Astrocyte (in vitro differentiated cells and primary cell): Measurements from ENCODE around the gene PALLD. TPM values are rescaled to one million over a fixed set of nuclear protein-coding genes. Genes with fewer than 3 reads are reported as not detected.

Experiments used
- DNase-seq: peaks from one replicate; pipeline ENCODE4 v3.0.0-alpha.2; 2010; ENCODE audit warnings: low read depth
- FAIRE-seq: peaks from 2 replicates; lab custom pipeline; 2011; peaks lifted over from hg19 to GRCh38; lab: Jason Lieb, UNC
- H2AFZ ChIP-seq: 2 replicates; pipeline ENCODE4 v1.6.0; 2012; ENCODE audit warnings: low read depth, low read length, inconsistent platforms
- H3K27ac ChIP-seq: 2 replicates; pipeline ENCODE4 v1.5.1; 2011; ENCODE audit warnings: low read depth, low read length, inconsistent platforms
- H3K27me3 ChIP-seq: 2 replicates; pipeline ENCODE4 v1.6.0; 2011; ENCODE audit warnings: low read length, inconsistent platforms; ENCODE audit not compliant: insufficient read depth
- H3K36me3 ChIP-seq: 2 replicates; pipeline ENCODE4 v1.5.1; 2011; ENCODE audit warnings: low read length, inconsistent platforms; ENCODE audit not compliant: insufficient read depth
- H3K4me1 ChIP-seq: 2 replicates; pipeline ENCODE4 v1.5.1; 2011; ENCODE audit warnings: low read length, inconsistent platforms; ENCODE audit not compliant: insufficient read depth
- H3K4me2 ChIP-seq: 2 replicates; pipeline ENCODE4 v1.6.0; 2012; ENCODE audit warnings: low read length, inconsistent platforms
- H3K4me3 ChIP-seq: 2 replicates; pipeline ENCODE4 v1.5.1; 2011; ENCODE audit warnings: low read depth, mild to moderate bottlenecking, low read length, inconsistent platforms; ENCODE audit not compliant: insufficient read depth
- H3K79me2 ChIP-seq: 2 replicates; pipeline ENCODE4 v1.6.0; 2012; ENCODE audit warnings: mild to moderate bottlenecking, low read length, inconsistent platforms; ENCODE audit not compliant: insufficient read depth
- H3K9ac ChIP-seq: 2 replicates; pipeline ENCODE4 v1.6.0; 2012; ENCODE audit warnings: mild to moderate bottlenecking, low read length, inconsistent platforms
- H3K9me3 ChIP-seq: 2 replicates; pipeline ENCODE4 v1.5.1; 2012; ENCODE audit warnings: low read depth, mild to moderate bottlenecking, low read length, inconsistent platforms; ENCODE audit not compliant: insufficient read depth
- H4K20me1 ChIP-seq: 2 replicates; pipeline ENCODE4 v1.6.0; 2012; ENCODE audit warnings: low read length, inconsistent platforms; ENCODE audit not compliant: insufficient read depth
- H3K27ac Mint-ChIP-seq: one replicate; pipeline ENCODE4 v1.8.0; 2021; ENCODE audit warnings: mild to moderate bottlenecking, mixed read lengths; ENCODE audit not compliant: unreplicated experiment
- H3K27me3 Mint-ChIP-seq: one replicate; pipeline ENCODE4 v1.8.0; 2021; ENCODE audit warnings: low read depth, mixed read lengths; ENCODE audit not compliant: unreplicated experiment
- H3K36me3 Mint-ChIP-seq: one replicate; pipeline ENCODE4 v1.8.0; 2021; ENCODE audit warnings: low read depth, mixed read lengths; ENCODE audit not compliant: unreplicated experiment
- H3K4me1 Mint-ChIP-seq: one replicate; pipeline ENCODE4 v1.8.0; 2021; ENCODE audit warnings: low read depth, mixed read lengths; ENCODE audit not compliant: unreplicated experiment
- H3K4me3 Mint-ChIP-seq: one replicate; pipeline ENCODE4 v1.8.0; 2021; ENCODE audit warnings: mild to moderate bottlenecking, moderate library complexity, mixed read lengths; ENCODE audit not compliant: unreplicated experiment
- H3K9me3 Mint-ChIP-seq: one replicate; pipeline ENCODE4 v1.8.0; 2021; ENCODE audit warnings: mild to moderate bottlenecking, mixed read lengths; ENCODE audit not compliant: unreplicated experiment
- CTCF ChIP-seq: IDR thresholded peaks from 2 replicates; pipeline ENCODE4 v1.5.1; 2011; ENCODE audit warnings: low read depth, mild to moderate bottlenecking, inconsistent platforms, low read length, moderate library complexity; ENCODE audit not compliant: insufficient read depth
- EZH2 ChIP-seq: IDR thresholded peaks from 2 replicates; pipeline ENCODE4 v1.6.1; 2012; ENCODE audit warnings: mild to moderate bottlenecking, low read length, inconsistent platforms; ENCODE audit not compliant: insufficient read depth
- total RNA-seq: library from RNA; stranded (reverse); gene quantifications from 2 replicates; pipeline ENCODE4 v1.2.1, GENCODE V29; 2021

The PALLD gene
- total RNA-seq, 1 donor from 2014 or later: 498 TPM

- peak overlapping the region; percentile 30 for H3K9ac ChIP-seq
- H3K4me1 Mint-ChIP-seq: peaks cover 22% of the 10 kb centered on the region
- peaks cover 24% of the 10 kb centered on the region for H3K79me2 ChIP-seq
- peaks cover 22% of the 10 kb centered on the region for H3K4me1 ChIP-seq
- peaks cover 7% of the 10 kb centered on the region for H3K36me3 ChIP-seq
- no peak overlapping the region for H2AFZ ChIP-seq
- TF ChIP-seq CTCF (no peak), EZH2 (no peak)
- H3K27ac Mint-ChIP-seq: no peak overlapping the region
- H3K4me2 ChIP-seq: peak overlapping the region; percentile 16
- peaks cover 22% of the 10 kb centered on the region for H3K36me3 Mint-ChIP-seq
- no peaks in the 10 kb centered on the region for H3K9me3 Mint-ChIP-seq
- H3K4me3 ChIP-seq: no peak overlapping the region
- H3K27me3 ChIP-seq: no peaks in the 10 kb centered on the region
- no peak for DNase-seq
- no peaks in the 10 kb centered on the region for H4K20me1 ChIP-seq
- no peaks in the 10 kb centered on the region for H3K9me3 ChIP-seq
- FAIRE-seq: peak; percentile 65
- H3K4me3 Mint-ChIP-seq: no peak overlapping the region
- no peak overlapping the region for H3K27ac ChIP-seq
- no peaks in the 10 kb centered on the region for H3K27me3 Mint-ChIP-seq
Observed at GRCh38 chr4:168678751-168679366, 182.0 kb downstream of the PALLD start.

GRCh38 chr4:168679397-168679796 lies 182.5 kb downstream of the PALLD start:
- peaks cover 26% of the 10 kb centered on the region for H3K4me1 Mint-ChIP-seq
- peak overlapping the region; percentile 62 for H3K27ac ChIP-seq

More at GRCh38 chr4:168679397-168679796, 182.5 kb downstream of the PALLD start:
- peak overlapping the region; percentile 16 for H3K4me2 ChIP-seq
- peaks cover 18% of the 10 kb centered on the region for H3K4me1 ChIP-seq
- TF ChIP-seq CTCF: no peak
- TF ChIP-seq EZH2: no peak
- no peaks in the 10 kb centered on the region for H3K9me3 ChIP-seq
- no peaks in the 10 kb centered on the region for H4K20me1 ChIP-seq
- H3K9me3 Mint-ChIP-seq: no peaks in the 10 kb centered on the region
- H3K4me3 ChIP-seq: no peak overlapping the region
- H3K27me3 Mint-ChIP-seq: no peaks in the 10 kb centered on the region
- peaks cover 22% of the 10 kb centered on the region for H3K36me3 Mint-ChIP-seq
- H3K27ac Mint-ChIP-seq: peak overlapping the region; percentile 13
- no peak overlapping the region for H3K4me3 Mint-ChIP-seq
- H3K79me2 ChIP-seq: peaks cover 21% of the 10 kb centered on the region
- FAIRE-seq: no peak
- peaks cover 10% of the 10 kb centered on the region for H3K36me3 ChIP-seq
- peak overlapping the region; percentile 30 for H3K9ac ChIP-seq
- no peak for DNase-seq
- H2AFZ ChIP-seq: no peak overlapping the region
- no peaks in the 10 kb centered on the region for H3K27me3 ChIP-seq
